Transverse colon (tissue), 4 donors: ENCODE measurements around the gene TTLL3.

Experiments used
- CTCF ChIP-seq, 5 experiments: fragments of 200-600 bp in 3 of 5; fragments of 450-650 bp in 2 of 5; sonication (generic) in 3 of 5; IDR thresholded peaks; 1 replicate in 2 of 5; 2 replicates in 3 of 5; pipeline ENCODE4 v1.5.1; 2016 to 2017; ENCODE audit warnings: antibody characterized with exemption in 5 of 5, inconsistent platforms in 3 of 5, mild to moderate bottlenecking in 2 of 5, moderate library complexity in 1 of 5
- POLR2A ChIP-seq: fragments of 450-650 bp; IDR thresholded peaks from one replicate; pipeline ENCODE4 v1.6.1; 2016; ENCODE audit warnings: antibody characterized with exemption, mild to moderate bottlenecking, moderate library complexity
- POLR2AphosphoS5 ChIP-seq, 3 donors: sonication (generic); formaldehyde crosslinking; IDR thresholded peaks; one replicate each; pipeline ENCODE4 v1.6.1; 2016; ENCODE audit warnings: antibody characterized with exemption in 3 of 3

- TF ChIP-seq CTCF (IDR thresholded peaks at IDR 0.05), result no peak
- peak; percentile 61 to 90 (median 75) for TF ChIP-seq POLR2AphosphoS5 (IDR thresholded peaks at IDR 0.05)
- TF ChIP-seq POLR2A, result no peak
Measured at GRCh38 chr3:9843715-9844438, 33.8 kb downstream of the TTLL3 start, which contains the start of gene RPUSD3.
